Placental epithelial cell (primary cell): ENCODE data around the gene STPG3. TPM values are rescaled to one million over a fixed set of nuclear protein-coding genes. Genes with fewer than 3 reads are reported as not detected.

ENCODE experiments used
- total RNA-seq: library from RNA; depleted of rRNA; stranded (reverse); fragments of >200 nt; gene quantifications from 2 replicates; pipeline ENCODE4 v1.2.3, GENCODE V29; 2012

STPG3 gene
- not detected in 2 replicates for total RNA-seq

DNA sequence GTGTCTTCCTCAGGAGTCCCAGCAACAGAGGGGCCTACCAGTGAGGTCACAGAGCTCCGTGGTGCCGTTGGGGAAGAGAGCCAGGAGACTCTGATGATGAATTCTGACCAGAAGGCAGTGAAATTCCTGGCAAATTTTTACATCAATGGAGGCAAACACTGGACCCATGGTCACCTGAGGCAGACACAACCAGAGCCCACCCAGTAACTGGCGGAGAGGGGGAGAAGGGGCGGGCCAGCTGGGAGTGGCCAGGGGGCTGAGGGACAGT is at the start of gene STPG3:
Gene STPG3 (plus strand): TSS at position 93 of the 268 bp plus-strand sequence. CDS start 1 bp downstream, at position 94.

DNA sequence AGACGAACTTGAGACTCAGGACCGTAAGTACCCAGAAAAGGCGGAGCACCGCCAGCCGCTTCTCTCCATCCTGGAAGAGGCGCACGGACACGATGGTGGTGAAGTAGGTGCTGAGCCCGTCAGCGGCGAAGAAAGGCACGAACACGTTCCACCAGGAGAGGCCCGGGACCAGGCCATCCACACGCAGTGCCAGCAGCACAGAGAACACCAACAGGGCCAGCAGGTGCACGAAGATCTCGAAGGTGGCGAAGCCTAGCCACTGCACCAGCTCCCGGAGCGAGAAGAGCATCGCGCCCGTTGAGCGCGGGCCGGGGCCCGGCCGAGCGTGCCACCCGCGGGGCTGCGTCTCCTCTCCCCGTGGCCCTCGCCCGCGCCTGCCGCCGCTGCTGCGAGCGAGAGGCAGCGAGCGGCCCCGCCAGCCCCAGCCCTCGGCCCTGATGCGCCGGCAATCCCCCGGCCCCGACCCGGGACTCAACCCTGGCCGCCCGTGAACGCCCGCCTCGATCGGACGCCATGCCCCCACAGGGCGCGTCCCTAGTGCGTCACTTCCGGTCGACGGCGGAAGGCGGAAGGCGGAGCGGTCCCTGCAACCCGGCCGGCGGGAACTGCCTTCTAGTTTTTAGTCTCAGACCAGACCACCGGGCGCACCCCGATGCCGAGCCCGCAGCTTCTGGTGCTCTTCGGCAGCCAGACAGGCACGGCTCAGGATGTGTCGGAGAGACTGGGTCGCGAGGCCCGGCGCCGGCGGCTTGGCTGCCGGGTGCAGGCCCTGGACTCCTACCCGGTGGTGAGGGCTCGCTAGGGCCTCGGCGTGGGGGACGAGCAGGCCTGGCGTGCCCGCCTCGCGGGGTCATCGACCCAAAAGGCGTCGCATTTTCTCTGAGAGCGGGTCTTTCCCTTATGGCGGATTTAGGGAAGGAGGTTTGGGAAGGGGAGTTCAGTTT is 45.7 kb upstream of the STPG3 start, which contains the start of the genes NDOR1 and TMEM203:
Gene NDOR1 (plus strand): TSS at position 575 of the 944 bp plus-strand sequence. CDS start 78 bp downstream, at position 653.
Gene TMEM203 (minus strand): TSS at position 523 of the 944 bp plus-strand sequence. CDS start 234 bp downstream, at position 289.

GRCh38 chr9:137222190-137223077 is 28.7 kb upstream of the STPG3 start, which contains the start of gene RNF208:
TSS of gene RNF208 (minus strand) at chr9:137222240. CDS start at chr9:137221212, 1,028 bp downstream.

DNA sequence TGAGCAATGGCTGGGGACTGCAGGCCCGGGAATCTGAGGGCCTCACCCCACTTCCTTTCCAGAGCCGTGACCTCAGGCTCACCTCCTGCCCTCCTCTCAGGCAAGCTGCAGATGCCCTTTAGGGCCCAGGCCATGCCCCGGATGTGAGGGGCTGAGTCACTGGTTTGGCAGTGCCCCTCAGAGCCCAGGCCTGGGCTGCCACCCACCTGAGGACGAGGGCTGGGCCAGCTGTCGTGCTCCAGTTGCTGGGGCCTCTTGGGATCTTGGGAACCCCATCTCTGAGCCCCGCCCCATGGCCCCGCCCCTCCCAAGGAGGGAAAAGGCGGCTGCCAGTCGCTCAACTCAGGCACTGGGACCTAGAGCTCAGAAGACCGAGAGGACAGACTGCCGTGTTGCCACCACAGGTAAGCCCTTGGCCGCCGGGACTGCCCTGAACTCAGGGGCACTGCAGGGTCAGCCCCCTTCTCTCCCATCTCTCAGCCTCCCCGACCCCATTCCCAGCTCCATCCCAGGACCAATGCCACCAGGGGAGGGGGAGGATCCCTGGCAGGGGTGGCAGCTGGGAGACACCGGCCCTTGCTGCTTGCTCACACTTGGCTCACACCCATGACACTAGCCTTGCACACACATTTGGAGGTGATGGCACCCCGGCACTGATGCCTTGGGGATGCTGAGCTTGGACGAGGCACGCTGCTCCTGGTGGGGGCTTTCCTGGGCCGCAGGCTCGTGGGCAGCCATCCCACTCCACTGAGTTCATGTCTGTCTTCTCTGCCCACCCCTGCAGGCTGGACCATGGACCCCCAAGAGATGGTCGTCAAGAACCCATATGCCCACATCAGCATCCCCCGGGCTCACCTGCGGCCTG is 26.0 kb upstream of the STPG3 start, which contains the start of gene CYSRT1:
Gene CYSRT1 (plus strand): TSS at position 345 of the 865 bp plus-strand sequence. CDS start 448 bp downstream, at position 793.

DNA sequence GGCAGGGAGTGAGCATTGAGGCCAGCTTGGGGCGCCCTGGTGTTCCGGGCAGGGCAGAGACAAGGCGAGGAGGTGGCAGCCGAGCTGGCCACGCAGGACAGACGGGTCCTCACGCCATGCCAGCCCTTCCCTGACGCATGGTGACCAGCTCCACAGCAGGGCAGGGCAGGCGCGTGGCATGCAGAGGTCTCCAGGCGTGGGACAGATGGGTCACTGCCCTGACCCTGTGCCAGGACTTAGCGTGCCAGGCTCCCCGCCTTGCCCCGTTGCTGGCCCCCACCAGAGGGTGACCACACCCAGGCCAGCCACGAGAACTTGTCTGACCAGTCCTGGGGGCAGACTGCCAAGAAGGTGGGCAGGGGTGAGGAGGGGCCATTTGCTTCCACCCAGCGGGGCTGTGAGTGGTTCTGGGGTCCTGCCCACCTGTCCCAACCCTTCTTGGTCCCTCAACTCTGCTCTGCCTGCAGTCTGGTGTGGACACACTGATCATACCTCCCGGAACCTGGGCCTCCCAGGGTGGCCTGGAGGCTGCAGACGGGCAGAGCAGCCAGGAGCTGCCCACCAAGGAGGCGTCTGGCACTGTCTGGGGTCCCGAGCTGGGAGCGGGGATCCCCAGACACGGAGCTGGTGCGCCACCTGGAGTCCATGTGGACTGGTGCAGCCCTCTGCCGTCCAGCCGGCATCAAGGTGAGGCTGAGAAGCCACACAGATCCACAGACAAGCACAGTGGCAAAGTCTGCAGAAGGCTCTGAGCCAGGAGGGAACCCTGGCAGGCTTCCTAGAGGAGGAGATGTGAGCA is 23.8 kb upstream of the STPG3 start, which contains the start of gene RNF224:
Gene RNF224 (plus strand): TSS at position 449 of the 799 bp plus-strand sequence. CDS start 834 bp downstream, outside the sequence.

GRCh38 chr9:137230705-137231371 is 20.2 kb upstream of the STPG3 start, which contains the start of gene SLC34A3:
TSS of gene SLC34A3 (plus strand) at chr9:137230901. CDS start at chr9:137231703, 802 bp downstream.

GRCh38 chr9:137240841-137241489 is 10.1 kb upstream of the STPG3 start, which contains the start of gene TUBB4B:
TSS of gene TUBB4B (plus strand) at chr9:137241287. CDS start at chr9:137241361, 74 bp downstream.

DNA sequence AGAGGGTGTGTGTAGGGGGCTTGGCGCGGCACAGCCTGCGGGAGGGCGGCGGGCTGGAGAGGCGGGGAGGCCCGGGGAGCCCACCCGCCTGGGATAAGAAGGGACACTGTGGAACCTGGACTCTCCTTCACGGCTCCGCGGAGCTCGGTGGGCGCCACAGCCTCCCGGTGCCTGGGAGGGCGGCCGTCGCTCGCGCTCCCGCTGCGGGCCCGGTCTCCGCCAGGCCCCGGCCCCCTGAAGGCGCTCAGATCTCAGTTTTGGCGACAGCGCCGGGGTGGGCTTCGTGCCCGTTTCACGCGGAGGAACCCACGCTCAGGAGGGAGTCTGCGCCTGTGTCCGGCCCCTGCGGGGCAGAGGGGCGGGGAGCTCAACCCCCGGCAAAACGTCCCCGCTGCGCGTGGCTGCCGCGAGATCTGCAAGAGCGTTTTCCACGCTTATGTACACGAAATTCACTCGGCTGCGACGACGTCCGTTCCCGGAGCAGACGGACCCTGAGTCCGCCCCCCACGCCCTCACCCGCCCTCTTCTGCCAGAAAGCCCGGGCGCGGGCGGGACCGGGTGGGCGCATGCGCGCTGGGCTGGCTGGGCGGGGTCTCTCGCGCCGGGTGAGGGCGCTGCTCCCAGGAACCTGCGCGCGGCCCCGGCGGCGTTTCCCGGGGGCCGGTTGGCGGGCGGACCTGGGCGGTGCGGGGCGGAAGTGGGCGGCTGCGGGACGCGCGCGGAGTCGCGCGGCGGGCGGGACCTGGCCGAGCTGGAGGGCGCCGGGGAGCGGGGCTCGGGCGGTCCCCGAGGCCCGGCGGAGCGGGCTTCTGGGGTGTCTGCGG is 3.8 kb downstream of the STPG3 start, which contains the start of gene NELFB:
Gene NELFB (plus strand): TSS at position 704 of the 824 bp plus-strand sequence.

GRCh38 chr9:137277329-137278041 is 26.4 kb downstream of the STPG3 start, which contains the start of gene TOR4A:
TSS of gene TOR4A (plus strand) at chr9:137277726. CDS start at chr9:137278690, 964 bp downstream.

DNA sequence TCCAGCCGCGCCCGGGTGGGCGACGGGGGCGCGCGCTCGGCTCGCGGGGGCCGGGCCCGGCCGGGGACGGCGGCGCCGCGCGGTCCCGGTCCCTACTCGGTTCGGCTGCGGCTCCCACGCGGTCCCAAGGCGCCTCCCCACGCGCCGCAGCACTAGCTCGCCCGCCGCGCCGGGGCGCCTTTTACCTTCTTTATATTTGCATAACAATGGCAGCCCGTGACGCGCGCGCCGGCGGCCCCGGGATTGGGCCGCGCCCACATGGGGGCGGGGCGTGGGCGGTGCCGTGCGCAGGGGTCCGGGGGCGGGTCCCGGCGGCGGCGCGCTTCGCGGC is 51.0 kb downstream of the STPG3 start, which contains the start of gene NRARP:
Gene NRARP (minus strand): TSS at position 154 of the 331 bp plus-strand sequence. CDS start 343 bp downstream, outside the sequence.

Other genes with a start within 250 kb of the STPG3 start
- 11.6 and 15.3 TPM in 2 replicates for gene ABCA2, start 223.0 kb upstream of the STPG3 start, total RNA-seq
- gene FUT7, start 219.2 kb upstream of the STPG3 start, total RNA-seq: not detected in 2 replicates
- gene NPDC1, start 205.1 kb upstream of the STPG3 start, total RNA-seq: under 0.01 and 0.22 TPM in 2 replicates
- gene ENTPD2, start 197.2 kb upstream of the STPG3 start, total RNA-seq: 0.11 TPM in 1 of 2 replicates, not detected in the other
- 2.4 and 5.4 TPM in 2 replicates for gene SAPCD2, start 180.7 kb upstream of the STPG3 start, total RNA-seq
- 12.6 and 15.5 TPM in 2 replicates for gene UAP1L1, start 173.8 kb upstream of the STPG3 start, total RNA-seq
- 70.3 and 93.4 TPM in 2 replicates for gene MAN1B1, start 164.3 kb upstream of the STPG3 start, total RNA-seq
- 52.1 and 108 TPM in 2 replicates for gene DPP7, start 136.6 kb upstream of the STPG3 start, total RNA-seq
- gene GRIN1, start 112.1 kb upstream of the STPG3 start, total RNA-seq: under 0.01 TPM in 1 of 2 replicates, not detected in the other
- not detected in 2 replicates for gene LRRC26, start 81.2 kb upstream of the STPG3 start, total RNA-seq
- gene TMEM210, start 79.2 kb upstream of the STPG3 start, total RNA-seq: not detected in 2 replicates
- 28.3 and 48.3 TPM in 2 replicates for gene ANAPC2, start 62.7 kb upstream of the STPG3 start, total RNA-seq
- 72.2 and 73.2 TPM in 2 replicates for gene SSNA1, start 62.6 kb upstream of the STPG3 start, total RNA-seq
- gene TPRN, start 50.5 kb upstream of the STPG3 start, total RNA-seq: 8.4 and 12.2 TPM in 2 replicates
- gene TMEM203, start 45.6 kb upstream of the STPG3 start, total RNA-seq: 34.5 and 35.0 TPM in 2 replicates
- gene NDOR1, start 45.6 kb upstream of the STPG3 start, total RNA-seq: 7.3 and 7.9 TPM in 2 replicates
- gene RNF208, start 29.0 kb upstream of the STPG3 start, total RNA-seq: under 0.01 TPM in 1 of 2 replicates, not detected in the other
- gene CYSRT1, start 26.1 kb upstream of the STPG3 start, total RNA-seq: 0.39 and 1.1 TPM in 2 replicates
- gene RNF224, start 23.8 kb upstream of the STPG3 start, total RNA-seq: 0.76 and 2.0 TPM in 2 replicates
- gene SLC34A3, start 20.4 kb upstream of the STPG3 start, total RNA-seq: 0.11 and 0.39 TPM in 2 replicates
- 76.2 and 226 TPM in 2 replicates for gene TUBB4B, start 10.0 kb upstream of the STPG3 start, total RNA-seq
- gene NELFB, start 4.0 kb downstream of the STPG3 start, total RNA-seq: 50.3 and 57.0 TPM in 2 replicates
- 18.1 and 25.5 TPM in 2 replicates for gene TOR4A, start 26.4 kb downstream of the STPG3 start, total RNA-seq
- not detected in 2 replicates for gene NRARP, start 51.0 kb downstream of the STPG3 start, total RNA-seq
- 3.6 and 10.6 TPM in 2 replicates for gene EXD3, start 171.9 kb downstream of the STPG3 start, total RNA-seq
- gene NOXA1, start 172.1 kb downstream of the STPG3 start, total RNA-seq: 0.39 and 0.43 TPM in 2 replicates
- not detected in 2 replicates for gene ENTPD8, start 190.1 kb downstream of the STPG3 start, total RNA-seq
- gene NSMF, start 208.0 kb downstream of the STPG3 start, total RNA-seq: 30.2 and 43.8 TPM in 2 replicates